Suprapubic skin (tissue), 3 donors: ENCODE results near the gene HECTD2.

Experiments
- CTCF ChIP-seq, 2 donors: fragments of 200-600 bp in 1 of 2; fragments of 450-650 bp in 1 of 2; sonication (generic) in 1 of 2; IDR thresholded peaks; one replicate each; pipeline ENCODE4 v1.5.1; 2016 to 2019; ENCODE audit warnings: antibody characterized with exemption in 2 of 2, mild to moderate bottlenecking in 1 of 2, moderate library complexity in 1 of 2
- POLR2AphosphoS5 ChIP-seq, 3 donors: sonication (generic); formaldehyde crosslinking; IDR thresholded peaks; one replicate each; pipeline ENCODE4 v1.6.1; 2017; ENCODE audit warnings: antibody characterized with exemption in 3 of 3

GRCh38 chr10:91409869-91410637 is at the start of gene HECTD2:
- peak in 1 of 3 donors; percentile 54 for TF ChIP-seq POLR2AphosphoS5 (IDR thresholded peaks at IDR 0.05)
- TF ChIP-seq CTCF (IDR thresholded peaks at IDR 0.05) = peak; percentile 52 to 62
